HepG2 (cell line): Measurements from ENCODE around the gene MATN1. TPM values are rescaled to one million over a fixed set of nuclear protein-coding genes. Genes with fewer than 3 reads are reported as not detected.

Source experiments
- ARNTL ChIP-seq: sonication (generic); formaldehyde crosslinking; IDR thresholded peaks from 2 replicates; pipeline ENCODE4 v1.4.0; 2020; ENCODE audit warnings: mild to moderate bottlenecking, missing genetic modification reagents
- CHD4 ChIP-seq: fragments of 200-600 bp; sonication (generic); IDR thresholded peaks from 2 replicates; pipeline ENCODE4 v1.7.0; 2017; ENCODE audit warnings: mild to moderate bottlenecking, low read length, borderline replicate concordance
- ELF1 ChIP-seq: sonication (generic); formaldehyde crosslinking; IDR thresholded peaks from 2 replicates; pipeline ENCODE4 v1.4.0; 2020; ENCODE audit warnings: missing genetic modification reagents
- HDAC1 ChIP-seq: sonication (generic); formaldehyde crosslinking; IDR thresholded peaks from 2 replicates; pipeline ENCODE4 v1.5.1; 2020; ENCODE audit warnings: mild to moderate bottlenecking, missing genetic modification reagents
- HDAC2 ChIP-seq: sonication (generic); formaldehyde crosslinking; IDR thresholded peaks from 2 replicates; pipeline ENCODE4 v1.4.0; 2020; ENCODE audit warnings: missing genetic modification reagents
- HHEX ChIP-seq: IDR thresholded peaks from 2 replicates; pipeline ENCODE4 v1.6.1; 2016; ENCODE audit warnings: control low read depth
- KAT8 ChIP-seq: IDR thresholded peaks from 2 replicates; pipeline ENCODE4 v1.6.1; 2016; ENCODE audit warnings: missing genetic modification reagents, missing compliant biosample characterization
- LBX2 ChIP-seq: sonication (generic); formaldehyde crosslinking; IDR thresholded peaks from 2 replicates; pipeline ENCODE4 v1.5.0; 2020; ENCODE audit warnings: missing genetic modification reagents, mild to moderate bottlenecking, borderline replicate concordance
- MXI1 ChIP-seq: IDR thresholded peaks from 3 replicates; pipeline ENCODE4 v1.6.1; 2012; ENCODE audit warnings: low read depth, low read length, inconsistent platforms, borderline replicate concordance
- NFKB2 ChIP-seq: sonication (generic); formaldehyde crosslinking; IDR thresholded peaks from 2 replicates; pipeline ENCODE4 v1.4.0; 2020; ENCODE audit warnings: missing genetic modification reagents, borderline replicate concordance
- NR2F6 ChIP-seq, 2 experiments: IDR thresholded peaks; 2 replicates each; pipeline ENCODE4 v1.6.1; 2016; ENCODE audit warnings: antibody characterized with exemption in 1 of 2, mild to moderate bottlenecking in 1 of 2
- PHF5A ChIP-seq: IDR thresholded peaks from one replicate; pipeline ENCODE4 v1.6.1; 2018; ENCODE audit warnings: low read depth, missing genetic modification reagents; ENCODE audit not compliant: unreplicated experiment
- RAD51 ChIP-seq: fragments of 450-650 bp; IDR thresholded peaks from 2 replicates; pipeline ENCODE4 v1.6.1; 2016; ENCODE audit warnings: borderline replicate concordance
- REL ChIP-seq: sonication (generic); formaldehyde crosslinking; conservative IDR thresholded peaks from 2 replicates; pipeline ENCODE4 v1.8.0; 2022; ENCODE audit warnings: mild to moderate bottlenecking, missing genetic modification reagents, moderate library complexity
- SP140L ChIP-seq: sonication (generic); formaldehyde crosslinking; IDR thresholded peaks from 2 replicates; pipeline ENCODE4 v1.4.0; 2020; ENCODE audit warnings: missing genetic modification reagents, borderline replicate concordance
- TARDBP ChIP-seq: sonication (generic); formaldehyde crosslinking; IDR thresholded peaks from 2 replicates; pipeline ENCODE4 v1.8.0; 2022; ENCODE audit warnings: mild to moderate bottlenecking, missing genetic modification reagents
- TEF ChIP-seq: sonication (generic); formaldehyde crosslinking; IDR thresholded peaks from 2 replicates; pipeline ENCODE4 v1.5.0; 2020; ENCODE audit warnings: missing genetic modification reagents
- TFE3 ChIP-seq: IDR thresholded peaks from 2 replicates; pipeline ENCODE4 v1.6.1; 2016
- TRIM24 ChIP-seq: sonication (generic); formaldehyde crosslinking; IDR thresholded peaks from 2 replicates; pipeline ENCODE4 v1.8.0; 2022; ENCODE audit warnings: mild to moderate bottlenecking, missing genetic modification reagents
- ZBTB7B ChIP-seq: sonication (generic); formaldehyde crosslinking; IDR thresholded peaks from 2 replicates; pipeline ENCODE4 v1.4.0; 2020; ENCODE audit warnings: missing genetic modification reagents
- ZNF383 ChIP-seq: sonication (generic); formaldehyde crosslinking; IDR thresholded peaks from 2 replicates; pipeline ENCODE4 v1.4.0; 2020; ENCODE audit warnings: missing genetic modification reagents, mild to moderate bottlenecking, borderline replicate concordance
- ZNF484 ChIP-seq: sonication (generic); formaldehyde crosslinking; IDR thresholded peaks from 2 replicates; pipeline ENCODE4 v1.5.1; 2020; ENCODE audit warnings: mild to moderate bottlenecking, low read depth, missing genetic modification reagents, borderline replicate concordance
- ZNF503 ChIP-seq: sonication (generic); formaldehyde crosslinking; IDR thresholded peaks from 2 replicates; pipeline ENCODE4 v1.4.0; 2020; ENCODE audit warnings: missing genetic modification reagents
- ZNF547 ChIP-seq: sonication (generic); formaldehyde crosslinking; IDR thresholded peaks from 2 replicates; pipeline ENCODE4 v1.5.1; 2020; ENCODE audit warnings: mild to moderate bottlenecking, missing genetic modification reagents
- ZNF572 ChIP-seq: sonication (generic); formaldehyde crosslinking; IDR thresholded peaks from 2 replicates; pipeline ENCODE4 v1.5.1; 2020; ENCODE audit warnings: mild to moderate bottlenecking, missing genetic modification reagents
- ZNF709 ChIP-seq: sonication (generic); formaldehyde crosslinking; IDR thresholded peaks from 2 replicates; pipeline ENCODE4 v1.5.0; 2020; ENCODE audit warnings: mild to moderate bottlenecking, missing genetic modification reagents
- polyA plus RNA-seq, 8 experiments: library from polyadenylated mRNA; depleted of rRNA in 3 of 8; stranded (reverse) in 7 of 8; unstranded in 1 of 8; fragments of >200 nt; fragmentation: Illumina TruSeq in 4 of 8; extraction: Trizol in 4 of 8; gene quantifications; 2 replicates each; pipeline versions ENCODE4 v1.2.1 to v1.2.3, GENCODE V29; 2011 to 2016; ENCODE audit warnings: low read depth in 4 of 8, missing spikeins in 1 of 8, mixed read lengths in 1 of 8; ENCODE audit not compliant: insufficient read depth in 1 of 8
- total RNA-seq, 5 experiments: library from RNA; depleted of rRNA; stranded (reverse); fragments of >200 nt; fragmentation: Illumina TruSeq; extraction: Trizol; gene quantifications; 2 replicates each; pipeline ENCODE4 v1.2.3, GENCODE V29; 2016; ENCODE audit warnings: low read depth in 1 of 5

Gene MATN1
- total and polyA plus RNA-seq, 2 of the 13 experiments (the other 11 are each of a cell fraction or from before 2014, with no cell fraction given) = 0.04 to 0.05 TPM

GRCh38 chr1:30770150-30770549, 46.8 kb upstream of the MATN1 start (continued):
- TF ChIP-seq ZNF503 = no peak
- TF ChIP-seq SP140L (CRISPR knock-in tag) = no peak
- TF ChIP-seq ELF1 (CRISPR knock-in tag) = no peak
- TF ChIP-seq PHF5A (CRISPR knock-in tag) = no peak
- TF ChIP-seq HDAC2 (CRISPR knock-in tag) = 0 out of 2 replicates have a peak, but pooled peaks have one; percentile 26
- TF ChIP-seq LBX2 (CRISPR knock-in tag) = no peak
- no peak for TF ChIP-seq TRIM24 (CRISPR knock-in tag)
- no peak for TF ChIP-seq NFKB2 (CRISPR knock-in tag)
- TF ChIP-seq KAT8 (CRISPR knock-in tag) = no peak
- TF ChIP-seq MXI1 = no peak
- TF ChIP-seq ARNTL (CRISPR knock-in tag) = peak; percentile 63; the same call in 1 of the 2 replicates
- no peak for TF ChIP-seq ZNF547 (CRISPR knock-in tag)
- TF ChIP-seq ZNF383 = no peak
- peak; percentile 63; the same call in 1 of the 2 replicates for TF ChIP-seq TARDBP (CRISPR knock-in tag)
- peak; percentile 77 for TF ChIP-seq ZBTB7B (CRISPR knock-in tag)
- no peak; the same call in 1 of the 2 replicates for TF ChIP-seq ZNF709 (CRISPR knock-in tag)
- no peak for TF ChIP-seq REL (CRISPR knock-in tag)
- TF ChIP-seq ZNF484 (CRISPR knock-in tag) = no peak
- TF ChIP-seq RAD51 = no peak
- no peak for TF ChIP-seq HHEX (CRISPR knock-in tag)
- TF ChIP-seq HDAC1 = 0 out of 2 replicates have a peak, but pooled peaks have one; percentile 36
- no peak for TF ChIP-seq TEF (CRISPR knock-in tag)
- TF ChIP-seq ZNF572 (CRISPR knock-in tag) = no peak
- no peak for TF ChIP-seq CHD4
- TF ChIP-seq NR2F6 (IDR thresholded peaks at IDR 0.05) = peak; percentile 41; the same call in 1 of the 2 replicates
- peak; percentile 22; the same call in 1 of the 2 replicates for TF ChIP-seq NR2F6 (CRISPR knock-in tag; IDR thresholded peaks at IDR 0.05)
- no peak for TF ChIP-seq TFE3 (CRISPR knock-in tag)
